K562 (cell line): Measurements from ENCODE around the gene ACTL10. TPM values are rescaled to one million over a fixed set of nuclear protein-coding genes. Genes with fewer than 3 reads are reported as not detected.

Experiments
- BMI1 ChIP-seq: fragments of 150-350 bp; IDR thresholded peaks from 2 replicates; pipeline ENCODE4 v1.6.1; 2014; ENCODE audit warnings: low read length
- ELF1 ChIP-seq: fragments of 200-800 bp; sonication (Bioruptor generic); IDR thresholded peaks from 2 replicates; pipeline ENCODE4 v1.6.1; 2016; ENCODE audit warnings: missing genetic modification characterization, missing compliant biosample characterization
- ELF2 ChIP-seq: fragments of 250-450 bp; sonication (Bioruptor Pico); IDR thresholded peaks from 2 replicates; pipeline ENCODE4 v1.5.0; 2021; ENCODE audit warnings: mild to moderate bottlenecking
- GABPA ChIP-seq: fragments of 200-800 bp; sonication (Bioruptor generic); conservative IDR thresholded peaks from 2 replicates; pipeline ENCODE4 v1.6.1; 2016; ENCODE audit warnings: low read depth, missing genetic modification characterization, missing compliant biosample characterization
- KAT2B ChIP-seq: IDR thresholded peaks from one replicate; pipeline ENCODE4 v1.6.1; 2012; ENCODE audit warnings: low read depth, mild to moderate bottlenecking, control low read depth, inconsistent platforms, low read length, moderate library complexity
- MAZ ChIP-seq, 2 experiments: fragments of 450-650 bp in 1 of 2; sonication (generic) in 1 of 2; formaldehyde crosslinking; IDR thresholded peaks in 1 of 2; conservative IDR thresholded peaks in 1 of 2; 2 replicates each; pipeline versions ENCODE4 v1.4.0 to v1.5.0; 2020; ENCODE audit warnings: mild to moderate bottlenecking in 1 of 2, missing genetic modification reagents in 1 of 2
- MBD2 ChIP-seq: sonication (generic); IDR thresholded peaks from 2 replicates; pipeline ENCODE4 v1.6.1; 2016; ENCODE audit warnings: low read depth, borderline replicate concordance
- MIER1 ChIP-seq: fragments of 450-650 bp; IDR thresholded peaks from 2 replicates; pipeline ENCODE4 v1.6.1; 2016; ENCODE audit warnings: antibody characterized with exemption, mild to moderate bottlenecking, low read depth
- MTA2 ChIP-seq: fragments of 450-650 bp; IDR thresholded peaks from 2 replicates; pipeline ENCODE4 v1.6.1; 2016; ENCODE audit warnings: low read depth
- NRF1 ChIP-seq, 2 experiments: fragments of 450-650 bp; IDR thresholded peaks in 1 of 2; conservative IDR thresholded peaks in 1 of 2; 2 replicates each; pipeline ENCODE4 v1.6.1; 2014; ENCODE audit warnings: mild to moderate bottlenecking in 2 of 2
- NUFIP1 ChIP-seq: fragments of 450-650 bp; IDR thresholded peaks from 2 replicates; pipeline ENCODE4 v1.6.1; 2018; ENCODE audit not compliant: partially characterized antibody
- RBM17 ChIP-seq: fragments of 200-400 bp; formaldehyde crosslinking; IDR thresholded peaks from 2 replicates; pipeline ENCODE4 v1.6.1; 2017; ENCODE audit warnings: low read depth, mild to moderate bottlenecking, low read length, borderline replicate concordance
- SMARCA4 ChIP-seq: fragments of 450-650 bp; IDR thresholded peaks from 2 replicates; pipeline ENCODE4 v1.6.1; 2016
- TRIM28 ChIP-seq: fragments of 450-650 bp; IDR thresholded peaks from 2 replicates; pipeline ENCODE4 v1.6.1; 2017
- ZBTB1 ChIP-seq: sonication (generic); formaldehyde crosslinking; IDR thresholded peaks from 2 replicates; pipeline ENCODE4 v1.8.1; 2023; ENCODE audit warnings: missing genetic modification reagents, low read depth, mild to moderate bottlenecking, borderline replicate concordance
- ZNF174 ChIP-seq: fragments of 250-450 bp; sonication (Bioruptor Pico); IDR thresholded peaks from 2 replicates; pipeline ENCODE4 v1.4.0; 2020; ENCODE audit warnings: mild to moderate bottlenecking
- ZNF354B ChIP-seq: fragments of 250-450 bp; sonication (Bioruptor Pico); IDR thresholded peaks from 2 replicates; pipeline ENCODE4 v1.4.0; 2020
- ZNF696 ChIP-seq: fragments of 250-450 bp; sonication (Bioruptor Pico); conservative IDR thresholded peaks from 2 replicates; pipeline ENCODE4 v1.4.0; 2020; ENCODE audit warnings: mild to moderate bottlenecking, moderate library complexity
- ZNF77 ChIP-seq: fragments of 250-450 bp; sonication (Bioruptor Pico); IDR thresholded peaks from 2 replicates; pipeline ENCODE4 v1.5.0; 2020
- ZZZ3 ChIP-seq: fragments of 450-650 bp; IDR thresholded peaks from 2 replicates; pipeline ENCODE4 v1.6.1; 2016; ENCODE audit warnings: antibody characterized with exemption, mild to moderate bottlenecking, moderate library complexity
- polyA plus RNA-seq, 8 experiments: library from polyadenylated mRNA; depleted of rRNA in 4 of 8; stranded (reverse) in 5 of 8; unstranded in 3 of 8; fragments of >200 nt; fragmentation: Nextera tagmentation in 2 of 8; fragmentation: Illumina TruSeq in 1 of 8; extraction: Ambion mirVana in 2 of 8; extraction: Trizol in 1 of 8; gene quantifications; 2 replicates each; pipeline versions ENCODE4 v1.2.1 to v1.2.3, GENCODE V29; 2011 to 2014; ENCODE audit warnings: inconsistent platforms in 1 of 8, missing spikeins in 1 of 8
- total RNA-seq, 7 experiments: library from RNA; depleted of rRNA in 6 of 7; stranded (reverse); fragments of >200 nt in 6 of 7; fragmentation: Illumina TruSeq in 2 of 7; extraction: Trizol in 2 of 7; gene quantifications; 2 replicates each; pipeline versions ENCODE4 v1.2.1 to v1.2.3, GENCODE V29; 2011 to 2021; ENCODE audit warnings: low replicate concordance in 1 of 7
- TF ChIP-seq, protein P1 (sequence below): fragments of 450-650 bp; IDR thresholded peaks from 2 replicates; pipeline ENCODE4 v1.6.1; 2016; ENCODE audit warnings: borderline replicate concordance
- TF ChIP-seq, protein P2 (sequence below): fragments of 450-650 bp; formaldehyde crosslinking; IDR thresholded peaks from 2 replicates; pipeline ENCODE4 v1.4.0; 2022; ENCODE audit warnings: missing genetic modification characterization
- TF ChIP-seq, protein P3 (sequence below): fragments of 450-650 bp; formaldehyde crosslinking; IDR thresholded peaks from 2 replicates; pipeline ENCODE4 v1.4.0; 2022; ENCODE audit warnings: mild to moderate bottlenecking, moderate library complexity
- TF ChIP-seq, protein P4 (sequence below): fragments of 450-650 bp; formaldehyde crosslinking; IDR thresholded peaks from 2 replicates; pipeline ENCODE4 v1.4.0; 2020; ENCODE audit warnings: mild to moderate bottlenecking, moderate library complexity

The ACTL10 gene
- total and polyA plus RNA-seq, 9 of the 15 experiments (the other 6 are each of a cell fraction or from before 2014, with no cell fraction given): 0.07 to 0.14 TPM; not detected in 7

DNA sequence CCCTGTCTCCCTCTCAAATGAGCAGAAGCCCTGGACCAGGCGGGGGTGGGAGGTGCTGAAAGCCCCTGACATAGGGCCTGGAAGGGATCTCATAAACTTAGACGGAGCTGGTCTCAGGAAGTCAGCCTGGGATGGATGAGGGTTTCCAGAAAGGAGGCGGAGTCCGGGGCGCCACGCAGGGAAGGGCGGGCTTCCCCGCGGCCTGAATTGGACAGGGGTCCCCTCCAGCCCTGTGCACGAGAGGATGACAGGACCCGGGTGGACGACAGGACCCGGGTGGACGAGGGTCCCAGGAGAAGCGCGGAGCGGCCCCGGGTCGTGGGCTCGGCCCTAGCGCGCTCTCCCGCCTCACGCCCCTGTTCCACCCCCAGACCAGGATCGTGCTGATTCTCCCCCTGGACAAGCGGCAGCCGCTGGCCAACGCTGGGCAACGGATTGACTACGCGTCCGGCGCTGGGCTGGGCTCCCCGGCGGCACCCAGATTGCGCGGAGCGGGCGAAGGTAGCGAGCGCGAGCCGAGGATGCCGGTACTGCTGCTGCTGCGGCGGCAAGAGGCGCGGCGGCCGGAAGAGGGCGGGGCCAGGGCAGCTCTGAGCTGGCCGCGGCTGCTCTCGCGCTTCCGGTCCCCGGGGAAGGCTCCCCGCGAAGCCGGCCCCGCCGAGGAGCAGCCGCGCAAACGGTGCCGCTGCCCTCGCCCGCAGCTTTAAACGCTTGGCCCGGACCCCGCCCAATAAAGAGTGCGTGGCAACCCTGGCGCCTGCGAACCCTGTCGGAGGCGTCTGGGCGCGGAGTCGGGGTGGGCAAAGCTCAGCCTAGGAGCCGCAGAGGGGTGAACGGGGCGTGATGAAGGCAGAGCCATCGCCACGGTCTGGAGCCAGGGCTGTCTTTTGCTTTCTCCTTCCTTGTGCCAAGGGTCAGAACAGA, 3.3 kb upstream of the ACTL10 start (continued):
- TF ChIP-seq, protein P1, sequence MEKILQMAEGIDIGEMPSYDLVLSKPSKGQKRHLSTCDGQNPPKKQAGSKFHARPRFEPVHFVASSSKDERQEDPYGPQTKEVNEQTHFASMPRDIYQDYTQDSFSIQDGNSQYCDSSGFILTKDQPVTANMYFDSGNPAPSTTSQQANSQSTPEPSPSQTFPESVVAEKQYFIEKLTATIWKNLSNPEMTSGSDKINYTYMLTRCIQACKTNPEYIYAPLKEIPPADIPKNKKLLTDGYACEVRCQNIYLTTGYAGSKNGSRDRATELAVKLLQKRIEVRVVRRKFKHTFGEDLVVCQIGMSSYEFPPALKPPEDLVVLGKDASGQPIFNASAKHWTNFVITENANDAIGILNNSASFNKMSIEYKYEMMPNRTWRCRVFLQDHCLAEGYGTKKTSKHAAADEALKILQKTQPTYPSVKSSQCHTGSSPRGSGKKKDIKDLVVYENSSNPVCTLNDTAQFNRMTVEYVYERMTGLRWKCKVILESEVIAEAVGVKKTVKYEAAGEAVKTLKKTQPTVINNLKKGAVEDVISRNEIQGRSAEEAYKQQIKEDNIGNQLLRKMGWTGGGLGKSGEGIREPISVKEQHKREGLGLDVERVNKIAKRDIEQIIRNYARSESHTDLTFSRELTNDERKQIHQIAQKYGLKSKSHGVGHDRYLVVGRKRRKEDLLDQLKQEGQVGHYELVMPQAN: peak; percentile 51; the same call in 1 of the 2 replicates
- TF ChIP-seq, protein P2, sequence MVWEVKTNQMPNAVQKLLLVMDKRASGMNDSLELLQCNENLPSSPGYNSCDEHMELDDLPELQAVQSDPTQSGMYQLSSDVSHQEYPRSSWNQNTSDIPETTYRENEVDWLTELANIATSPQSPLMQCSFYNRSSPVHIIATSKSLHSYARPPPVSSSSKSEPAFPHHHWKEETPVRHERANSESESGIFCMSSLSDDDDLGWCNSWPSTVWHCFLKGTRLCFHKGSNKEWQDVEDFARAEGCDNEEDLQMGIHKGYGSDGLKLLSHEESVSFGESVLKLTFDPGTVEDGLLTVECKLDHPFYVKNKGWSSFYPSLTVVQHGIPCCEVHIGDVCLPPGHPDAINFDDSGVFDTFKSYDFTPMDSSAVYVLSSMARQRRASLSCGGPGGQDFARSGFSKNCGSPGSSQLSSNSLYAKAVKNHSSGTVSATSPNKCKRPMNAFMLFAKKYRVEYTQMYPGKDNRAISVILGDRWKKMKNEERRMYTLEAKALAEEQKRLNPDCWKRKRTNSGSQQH: 0 out of 2 replicates have a peak, but pooled peaks have one; percentile 63
- TF ChIP-seq ZNF174 (CRISPR knock-in tag): no peak
- peak; percentile 67 to 70 for TF ChIP-seq NRF1 (conservative IDR thresholded peaks at IDR 0.05 in 1 of 2, IDR thresholded peaks at IDR 0.05 in 1 of 2)
- 0 out of 2 replicates have a peak, but pooled peaks have one; percentile 29 for TF ChIP-seq ZNF77 (CRISPR knock-in tag)
- no peak for TF ChIP-seq KAT2B
- no peak for TF ChIP-seq ZNF354B (CRISPR knock-in tag)
- TF ChIP-seq NUFIP1: no peak
- no peak for TF ChIP-seq MTA2
- TF ChIP-seq ELF1 (tag): peak; percentile 68
- TF ChIP-seq SMARCA4: no peak
- no peak for TF ChIP-seq ZZZ3
- TF ChIP-seq, protein P3, sequence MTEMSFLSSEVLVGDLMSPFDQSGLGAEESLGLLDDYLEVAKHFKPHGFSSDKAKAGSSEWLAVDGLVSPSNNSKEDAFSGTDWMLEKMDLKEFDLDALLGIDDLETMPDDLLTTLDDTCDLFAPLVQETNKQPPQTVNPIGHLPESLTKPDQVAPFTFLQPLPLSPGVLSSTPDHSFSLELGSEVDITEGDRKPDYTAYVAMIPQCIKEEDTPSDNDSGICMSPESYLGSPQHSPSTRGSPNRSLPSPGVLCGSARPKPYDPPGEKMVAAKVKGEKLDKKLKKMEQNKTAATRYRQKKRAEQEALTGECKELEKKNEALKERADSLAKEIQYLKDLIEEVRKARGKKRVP: 0 out of 2 replicates have a peak, but pooled peaks have one; percentile 61
- no peak for TF ChIP-seq TRIM28
- TF ChIP-seq ZBTB1 (CRISPR knock-in tag): no peak
- no peak for TF ChIP-seq ZNF696
- TF ChIP-seq BMI1: no peak
- TF ChIP-seq MAZ (CRISPR knock-in tag; conservative IDR thresholded peaks at IDR 0.05 in 1 of 2, IDR thresholded peaks at IDR 0.05 in 1 of 2): peak in 1 of 2 experiments; percentile 85; a peak in 2 of 4 replicates
- TF ChIP-seq MIER1: no peak
- TF ChIP-seq GABPA (tag): peak; percentile 96
- no peak for TF ChIP-seq MBD2
- peak; percentile 68; the same call in 1 of the 2 replicates for TF ChIP-seq ELF2 (CRISPR knock-in tag)
- TF ChIP-seq RBM17: no peak
- TF ChIP-seq, protein P4, sequence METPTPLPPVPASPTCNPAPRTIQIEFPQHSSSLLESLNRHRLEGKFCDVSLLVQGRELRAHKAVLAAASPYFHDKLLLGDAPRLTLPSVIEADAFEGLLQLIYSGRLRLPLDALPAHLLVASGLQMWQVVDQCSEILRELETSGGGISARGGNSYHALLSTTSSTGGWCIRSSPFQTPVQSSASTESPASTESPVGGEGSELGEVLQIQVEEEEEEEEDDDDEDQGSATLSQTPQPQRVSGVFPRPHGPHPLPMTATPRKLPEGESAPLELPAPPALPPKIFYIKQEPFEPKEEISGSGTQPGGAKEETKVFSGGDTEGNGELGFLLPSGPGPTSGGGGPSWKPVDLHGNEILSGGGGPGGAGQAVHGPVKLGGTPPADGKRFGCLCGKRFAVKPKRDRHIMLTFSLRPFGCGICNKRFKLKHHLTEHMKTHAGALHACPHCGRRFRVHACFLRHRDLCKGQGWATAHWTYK: peak; percentile 50; the same call in 1 of the 2 replicates
